ENCODE results near the gene ITGA2B. TPM values are rescaled to one million over a fixed set of nuclear protein-coding genes. Genes with fewer than 3 reads are reported as not detected.
"Not testable (repeated sequence)": the region's sequence is repeated elsewhere in the genome, so short reads cannot be mapped to it uniquely, and the experiment has no call there.

Gene ITGA2B
- total RNA-seq, 4 donors from 2014 or later = 0.31 to 1.2 (median 0.45) TPM; not detected in 1

GRCh38 chr17:44346064-44346844 lies 43.2 kb downstream of the ITGA2B start:
- no peak for TF ChIP-seq POLR2A (IDR thresholded peaks at IDR 0.05)
- TF ChIP-seq EP300 (IDR thresholded peaks at IDR 0.05) = no peak
- TF ChIP-seq POLR2AphosphoS5 (IDR thresholded peaks at IDR 0.05) = no peak
- TF ChIP-seq CTCF (IDR thresholded peaks at IDR 0.05) = no peak
- peaks cover 0 to 30% (median 12%) of the 10 kb centered on the region in 3 donors for H3K4me1 ChIP-seq
- peak overlapping the region; percentile 83 to 97 for H3K4me3 ChIP-seq
- peaks cover 0 to 27% of the 10 kb centered on the region in 2 donors for H3K36me3 ChIP-seq
- no peaks in the 10 kb centered on the region for H3K27me3 ChIP-seq
- 78 to 86% methylated on average over 5 to 9 of the region's 13 CpGs for WGBS, 2 donors (ENCODE audit: low coverage in 1 of 2)
- H3K27ac ChIP-seq = peak overlapping the region in 3 of 4 donors; percentile 88 to 91 (median 88)
- no peak for ATAC-seq
- no peaks in the 10 kb centered on the region for H3K9me3 ChIP-seq

- H3K9me3 ChIP-seq = no peaks in the 10 kb centered on the region
- peak in 2 of 4 experiments; percentile 16 to 62 for TF ChIP-seq CTCF (IDR thresholded peaks at IDR 0.05)
- TF ChIP-seq POLR2AphosphoS5 (IDR thresholded peaks at IDR 0.05) = no peak
- WGBS, 2 donors (ENCODE audit: low coverage in 1 of 2) = 3 to 7% methylated on average over 3 to 7 of the region's 21 CpGs
- peak overlapping the region; percentile 87 to 91 (median 88) for H3K27ac ChIP-seq
- no peaks in the 10 kb centered on the region for H3K27me3 ChIP-seq
- H3K4me1 ChIP-seq = peaks cover 0 to 30% (median 12%) of the 10 kb centered on the region in 3 donors
- ATAC-seq = peak; percentile 19
- peaks cover 0 to 20% of the 10 kb centered on the region in 2 donors for H3K36me3 ChIP-seq
- peak overlapping the region; percentile 83 to 97 for H3K4me3 ChIP-seq
Observed at GRCh38 chr17:44345454-44346026, 43.9 kb downstream of the ITGA2B start.

- peak within 1 kb of the TSS; percentile 87 to 91 (median 88) for H3K27ac ChIP-seq
- peak; percentile 70 to 82 for TF ChIP-seq POLR2A (IDR thresholded peaks at IDR 0.05)
- peak; percentile 79 for TF ChIP-seq POLR2AphosphoS5 (IDR thresholded peaks at IDR 0.05)
- no peak for TF ChIP-seq EP300 (IDR thresholded peaks at IDR 0.05)
- H3K36me3 ChIP-seq = peaks cover 0 to 14% of the 10 kb centered on the region in 2 donors
- ATAC-seq = peak; percentile 99
- H3K4me1 ChIP-seq = peaks cover 0 to 30% (median 12%) of the 10 kb centered on the region in 3 donors
- H3K9me3 ChIP-seq = no peaks in the 10 kb centered on the region
- peak within 1 kb of the TSS; percentile 83 to 97 for H3K4me3 ChIP-seq
- H3K27me3 ChIP-seq = no peaks in the 10 kb centered on the region
- WGBS, 2 donors (ENCODE audit: low coverage in 1 of 2) = 0% methylated on average over 5 to 9 of the region's 26 CpGs
Observed at GRCh38 chr17:44344939-44345453, 44.5 kb downstream of the ITGA2B start, which contains the start of gene GRN. TSS of gene GRN (plus strand) at chr17:44345302. CDS start at chr17:44349165, 3,863 bp downstream.

GRCh38 chr17:44343510-44344209 lies 45.8 kb downstream of the ITGA2B start:
- no peak overlapping the region for H3K4me3 ChIP-seq
- no peaks in the 10 kb centered on the region for H3K27me3 ChIP-seq
- H3K9me3 ChIP-seq = no peaks in the 10 kb centered on the region
- no peak for ATAC-seq
- 66 to 72% methylated on average over 9 to 11 of the region's 11 CpGs for WGBS, 2 donors (ENCODE audit: low coverage in 1 of 2)
- H3K36me3 ChIP-seq = peaks cover 0 to 1% of the 10 kb centered on the region in 2 donors
- H3K27ac ChIP-seq = no peak overlapping the region
- H3K4me1 ChIP-seq = peaks cover 0 to 30% (median 12%) of the 10 kb centered on the region in 3 donors
- no peak for TF ChIP-seq POLR2A (IDR thresholded peaks at IDR 0.05)
- no peak for TF ChIP-seq POLR2AphosphoS5 (IDR thresholded peaks at IDR 0.05)
- TF ChIP-seq EP300 (IDR thresholded peaks at IDR 0.05) = no peak
- TF ChIP-seq CTCF (IDR thresholded peaks at IDR 0.05) = no peak

- ATAC-seq, H3K4me1 ChIP-seq, H3K9me3 ChIP-seq, H3K27ac ChIP-seq, H3K4me3 ChIP-seq, H3K36me3 ChIP-seq: not testable (repeated sequence)
- WGBS, 2 donors (ENCODE audit: low coverage in 1 of 2) = 57 to 63% methylated on average over 4 to 5 of the region's 5 CpGs
- peaks cover 14% of the 10 kb centered on the region for H3K27me3 ChIP-seq
Observed at GRCh38 chr17:44340553-44340952, 48.9 kb downstream of the ITGA2B start.
